Fibroblast of lung (primary cell): ENCODE data around the gene LSM8.

Experiments
- CTCF ChIP-seq, 2 donors: IDR thresholded peaks in 1 of 2; conservative IDR thresholded peaks in 1 of 2; 1 replicate in 1 of 2; 2 replicates in 1 of 2; pipeline ENCODE4 v1.5.1; 2011 to 2012; ENCODE audit warnings: low read length in 2 of 2, control low read depth in 1 of 2, inconsistent platforms in 1 of 2, low read depth in 1 of 2, mild to moderate bottlenecking in 1 of 2
- EZH2 ChIP-seq: IDR thresholded peaks from 2 replicates; pipeline ENCODE4 v1.5.1; 2012; ENCODE audit warnings: low read length, control low read depth, mild to moderate bottlenecking; ENCODE audit errors: missing control alignments

DNA sequence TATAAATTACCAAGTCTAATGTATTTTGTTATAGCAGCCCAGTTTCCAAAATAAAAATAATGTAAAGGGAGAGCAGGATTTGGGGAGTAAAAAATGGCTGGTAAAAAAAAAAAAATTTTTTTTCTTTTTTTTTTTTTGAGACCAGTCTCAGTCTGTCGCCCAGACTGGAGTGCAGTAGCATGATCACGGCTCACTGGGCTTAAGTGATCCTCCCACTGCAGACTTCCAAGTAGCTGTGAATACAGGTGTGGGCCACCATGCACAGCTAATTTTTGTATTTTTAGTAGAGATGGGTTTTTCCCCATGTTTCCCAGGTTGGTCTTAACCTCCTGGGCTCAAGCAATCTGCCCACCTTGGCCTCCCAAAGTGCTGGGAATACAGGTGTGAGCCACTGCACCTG, 4.8 kb upstream of the LSM8 start:
- TF ChIP-seq CTCF (conservative IDR thresholded peaks at IDR 0.05 in 1 of 2, IDR thresholded peaks at IDR 0.05 in 1 of 2; ENCODE audit: low read depth in 1 of 2, low read length in 2 of 2) = no peak
- TF ChIP-seq EZH2 = no peak
